ENCODE data around the gene MAPK7. TPM values are rescaled to one million over a fixed set of nuclear protein-coding genes. Genes with fewer than 3 reads are reported as not detected.

The MAPK7 gene
- total and polyA plus RNA-seq, 2 of the 8 experiments (the other 6 are each of a cell fraction or from before 2014, with no cell fraction given), result 15.2 to 28.1 TPM

DNA sequence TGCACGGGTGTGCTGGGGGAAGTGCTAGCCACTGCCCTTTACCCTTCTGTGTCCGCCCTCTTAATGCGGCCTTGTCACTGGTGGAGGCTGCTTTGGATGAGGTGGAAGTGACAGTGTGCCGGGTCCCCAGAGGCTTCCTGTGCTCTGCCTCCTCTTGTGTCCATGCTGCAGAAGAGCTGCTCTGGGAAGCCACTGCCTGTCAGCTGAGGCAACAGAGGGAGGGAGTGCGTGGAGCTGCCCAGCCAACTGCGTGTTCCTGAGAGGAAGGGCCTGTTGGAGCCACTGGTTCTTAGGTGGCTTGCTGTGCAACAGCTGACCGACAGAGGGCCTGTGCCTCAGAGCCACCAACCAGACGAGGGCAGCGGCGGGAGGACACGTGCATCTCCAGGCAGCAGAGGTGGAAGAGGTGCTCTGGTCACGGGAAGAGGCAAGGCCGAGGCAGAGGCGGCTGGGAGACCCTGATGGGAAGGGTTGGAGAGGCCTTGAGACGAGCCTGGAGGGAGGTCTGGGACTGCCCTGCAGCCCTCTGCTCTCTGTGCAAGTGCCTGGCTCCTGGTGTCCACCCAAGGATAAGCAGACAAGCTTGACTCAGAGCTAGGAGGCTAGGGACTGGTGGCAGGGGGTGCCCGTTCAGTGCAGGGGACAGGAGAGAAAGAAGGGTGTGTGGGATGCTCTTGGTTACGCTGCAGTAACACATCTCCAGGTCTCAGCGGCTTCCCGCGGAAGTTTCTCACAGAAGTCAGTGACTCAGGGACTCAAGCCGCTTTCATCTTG, 41.2 kb upstream of the MAPK7 start (continued):
- TF ChIP-seq CTCF (IDR thresholded peaks at IDR 0.05; ENCODE audit: control extremely low read depth in 1 of 3, insufficient read depth in 1 of 3, low read depth in 1 of 3, low read length in 3 of 3), result peak; percentile 45 to 60 (median 55)

Measured in H1 (cell line).